Measurements from ENCODE around the gene OR5W2. TPM values are rescaled to one million over a fixed set of nuclear protein-coding genes. Genes with fewer than 3 reads are reported as not detected.
"Not testable (repeated sequence)": the region's sequence is repeated elsewhere in the genome, so short reads cannot be mapped to it uniquely, and the experiment has no call there.

OR5W2 gene
- not detected for polyA plus RNA-seq (ENCODE audit: insufficient read depth in 1 of 5, insufficient read length in 5 of 5, low replicate concordance in 1 of 5)
- long read RNA-seq, donor 1 = 0 reads
- long read RNA-seq, donor 2 = 0 reads
- long read RNA-seq, donor 3 = 0 reads
- long read RNA-seq, donor 4 = 0 reads
- long read RNA-seq, donor 5 = 0 reads
- long read RNA-seq, donor 6 = 0 reads
- long read RNA-seq, donor 7 = 0 reads
- long read RNA-seq, donor 8 = 0 reads

GRCh38 chr11:55914482-55914881, at the start of gene OR5W2:
OR5W2 (minus strand) TSS chr11:55914582; CDS start chr11:55914582, 0 bp downstream.
- no peak for DNase-seq

GRCh38 chr11:55956521-55956920, 42.1 kb upstream of the OR5W2 start:
- DNase-seq = no peak

GRCh38 chr11:55949330-55949729, 34.9 kb upstream of the OR5W2 start:
- DNase-seq = no peak

- peak in 1 of 2 donors; percentile 6 for DNase-seq
These were observed 28.5 kb upstream of the OR5W2 start for GRCh38 chr11:55942785-55943392.

- DNase-seq = no peak
These were observed 21.9 kb upstream of the OR5W2 start, which contains the start of gene OR5I1 for GRCh38 chr11:55936300-55936699. OR5I1 (minus strand) TSS chr11:55936400; CDS start chr11:55936400, 0 bp downstream.

GRCh38 chr11:55920537-55920936, 6.2 kb upstream of the OR5W2 start:
- no peak for DNase-seq

GRCh38 chr11:55902308-55902707, 12.1 kb downstream of the OR5W2 start:
- DNase-seq = no peak

- no peak for DNase-seq
These were observed 19.2 kb downstream of the OR5W2 start for GRCh38 chr11:55895216-55895615.

- not testable (repeated sequence) for DNase-seq
These were observed 28.9 kb downstream of the OR5W2 start for GRCh38 chr11:55885481-55885880.

GRCh38 chr11:55884995-55885394, 29.4 kb downstream of the OR5W2 start:
- DNase-seq = not testable (repeated sequence)

GRCh38 chr11:55882997-55883396, 31.4 kb downstream of the OR5W2 start, which contains the start of gene TRIM51:
TRIM51 (plus strand) TSS chr11:55883297; CDS start chr11:55885429, 2,132 bp downstream.
- DNase-seq = not testable (repeated sequence)

- DNase-seq = not testable (repeated sequence)
These were observed 41.2 kb downstream of the OR5W2 start for GRCh38 chr11:55873146-55873545.

GRCh38 chr11:55872731-55873130, 41.7 kb downstream of the OR5W2 start:
- DNase-seq = not testable (repeated sequence)

GRCh38 chr11:55867354-55867753, 47.0 kb downstream of the OR5W2 start:
- DNase-seq = not testable (repeated sequence)

Other genes with a start within 250 kb of the OR5W2 start
- gene OR5D13, start 141.1 kb downstream of the OR5W2 start, polyA plus RNA-seq (ENCODE audit: insufficient read depth in 1 of 5, insufficient read length in 5 of 5, low replicate concordance in 1 of 5) = not detected
- gene OR5D14, start 119.0 kb downstream of the OR5W2 start, polyA plus RNA-seq (ENCODE audit: insufficient read depth in 1 of 5, insufficient read length in 5 of 5, low replicate concordance in 1 of 5) = not detected
- gene OR5L1, start 103.2 kb downstream of the OR5W2 start, polyA plus RNA-seq (ENCODE audit: insufficient read depth in 1 of 5, insufficient read length in 5 of 5, low replicate concordance in 1 of 5) = not detected
- not detected for gene OR5D18, start 95.0 kb downstream of the OR5W2 start, polyA plus RNA-seq (ENCODE audit: insufficient read depth in 1 of 5, insufficient read length in 5 of 5, low replicate concordance in 1 of 5)
- gene OR5L2, start 87.4 kb downstream of the OR5W2 start, polyA plus RNA-seq (ENCODE audit: insufficient read depth in 1 of 5, insufficient read length in 5 of 5, low replicate concordance in 1 of 5) = not detected
- not detected for gene OR5D16, start 75.8 kb downstream of the OR5W2 start, polyA plus RNA-seq (ENCODE audit: insufficient read depth in 1 of 5, insufficient read length in 5 of 5, low replicate concordance in 1 of 5)
- not detected for gene TRIM51, start 31.3 kb downstream of the OR5W2 start, polyA plus RNA-seq (ENCODE audit: insufficient read depth in 1 of 5, insufficient read length in 5 of 5, low replicate concordance in 1 of 5)
- gene OR5I1, start 21.8 kb upstream of the OR5W2 start, polyA plus RNA-seq (ENCODE audit: insufficient read depth in 1 of 5, insufficient read length in 5 of 5, low replicate concordance in 1 of 5) = not detected
- gene OR10AG1, start 55.4 kb upstream of the OR5W2 start, polyA plus RNA-seq (ENCODE audit: insufficient read depth in 1 of 5, insufficient read length in 5 of 5, low replicate concordance in 1 of 5) = not detected
- not detected for gene OR5F1, start 80.0 kb upstream of the OR5W2 start, polyA plus RNA-seq (ENCODE audit: insufficient read depth in 1 of 5, insufficient read length in 5 of 5, low replicate concordance in 1 of 5)
- gene OR5AS1, start 113.1 kb upstream of the OR5W2 start, polyA plus RNA-seq (ENCODE audit: insufficient read depth in 1 of 5, insufficient read length in 5 of 5, low replicate concordance in 1 of 5) = under 1 TPM; 0.04 to 0.08 (median 0.06) TPM
- not detected for gene OR8I2, start 178.7 kb upstream of the OR5W2 start, polyA plus RNA-seq (ENCODE audit: insufficient read depth in 1 of 5, insufficient read length in 5 of 5, low replicate concordance in 1 of 5)
- gene OR8H2, start 189.1 kb upstream of the OR5W2 start, polyA plus RNA-seq (ENCODE audit: insufficient read depth in 1 of 5, insufficient read length in 5 of 5, low replicate concordance in 1 of 5) = not detected
- not detected for gene OR8H3, start 207.8 kb upstream of the OR5W2 start, polyA plus RNA-seq (ENCODE audit: insufficient read depth in 1 of 5, insufficient read length in 5 of 5, low replicate concordance in 1 of 5)
- gene OR8J3, start 225.6 kb upstream of the OR5W2 start, polyA plus RNA-seq (ENCODE audit: insufficient read depth in 1 of 5, insufficient read length in 5 of 5, low replicate concordance in 1 of 5) = not detected
- gene OR8K5, start 245.7 kb upstream of the OR5W2 start, polyA plus RNA-seq (ENCODE audit: insufficient read depth in 1 of 5, insufficient read length in 5 of 5, low replicate concordance in 1 of 5) = not detected

All from right lung (tissue), 10 donors.